ENCODE data around the gene JMJD1C. TPM values are rescaled to one million over a fixed set of nuclear protein-coding genes. Genes with fewer than 3 reads are reported as not detected.

Gene JMJD1C
- total and polyA plus RNA-seq, 2 donors (not counting 3 experiments of a cell fraction or from before 2014, with no cell fraction given), result 32.1 to 97.1 TPM

DNA sequence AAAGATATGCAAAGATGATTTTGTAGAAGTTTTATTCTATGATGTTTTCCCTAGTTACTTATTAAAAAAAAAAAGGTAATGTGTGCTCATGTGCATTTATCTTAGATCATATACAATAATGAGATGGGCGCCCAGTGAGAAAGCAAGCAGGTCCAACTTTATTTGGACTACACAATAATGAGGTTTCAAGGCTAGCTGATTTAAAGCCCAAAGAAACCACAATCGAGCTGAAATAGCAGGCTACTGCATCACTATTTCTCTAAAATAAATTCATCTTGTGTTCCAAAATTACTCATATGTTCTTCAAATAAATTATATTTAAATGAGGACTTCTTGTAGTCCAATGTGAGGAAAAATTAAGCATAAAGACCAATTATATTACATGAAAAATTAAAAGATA is 110.1 kb downstream of the JMJD1C start:
- FAIRE-seq (no peak), DNase-seq (ENCODE audit: low read depth, low spot score) (no peak)
- Histone ChIP-seq H2AFZ (ENCODE audit: low read depth, low read length) (no peak overlapping the region), H3K9me3 (replicated peaks; ENCODE audit: control insufficient read depth, insufficient read depth, low read length) (no peaks in the 10 kb centered on the region), H3K27me3 (ENCODE audit: control insufficient read depth in 2 of 2, insufficient read depth in 2 of 2, low read length in 2 of 2) (no peaks in the 10 kb centered on the region), H3K4me2 (ENCODE audit: insufficient read depth, low read length) (no peak overlapping the region), H3K4me1 (ENCODE audit: control insufficient read depth, extremely low read depth, insufficient read depth, low read length) (no peaks in the 10 kb centered on the region), H3K9ac (replicated peaks; ENCODE audit: extremely low read depth, insufficient read depth, low read length) (no peak overlapping the region), H4K20me1 (replicated peaks; ENCODE audit: control insufficient read depth, extremely low read depth, insufficient read depth, low read length) (no peaks in the 10 kb centered on the region), H3K36me3 (ENCODE audit: control insufficient read depth in 2 of 2, extremely low read depth in 1 of 2, insufficient read depth in 2 of 2, low read length in 2 of 2) (no peaks in the 10 kb centered on the region), H3K4me3 (replicated peaks in 1 of 3; ENCODE audit: insufficient read depth in 1 of 3, low read depth in 1 of 3, low read length in 3 of 3) (no peak overlapping the region), H3K79me2 (ENCODE audit: control insufficient read depth, insufficient read depth, low read length) (peaks cover 28% of the 10 kb centered on the region), H3K9me1 (replicated peaks; ENCODE audit: control insufficient read depth, extremely low read depth, insufficient read depth, low read length) (no peaks in the 10 kb centered on the region), H3K27ac (ENCODE audit: insufficient read depth, low read depth, low read length) (no peak overlapping the region)
- dilution Hi-C loops (cut with MboI; ENCODE audit: extremely low pct_ligation_motif_present, low sequenced_read_pairs), result no loop called here
- no TSS peak for BruUV-seq (replicated peaks)
- no peak for TF ChIP-seq POLR2AphosphoS5 (IDR thresholded peaks at IDR 0.05; ENCODE audit: insufficient read depth, low read depth, low read length)
- no peak for TF ChIP-seq POLR2A (IDR thresholded peaks at IDR 0.05; ENCODE audit: low read depth, low read length)
- no peak for TF ChIP-seq FOS (IDR thresholded peaks at IDR 0.05; ENCODE audit: borderline replicate concordance, insufficient read depth, low read length)
- no peak for TF ChIP-seq JUN (IDR thresholded peaks at IDR 0.05; ENCODE audit: borderline replicate concordance, insufficient read depth, insufficient read length, low read depth)
- TF ChIP-seq EZH2 (IDR thresholded peaks at IDR 0.05; ENCODE audit: borderline replicate concordance, low read depth, low read length, severe bottlenecking), result no peak
- CTCF ChIA-PET, result interaction anchor here (0.9 to 1.6 kb wide), 3 partner anchors 9 to 364 kb away, joined by 4 to 5 read pairs (median 4); no protein-coding TSS in a partner anchor
- POLR2A ChIA-PET, result no interaction called here
- intact Hi-C loops (cut with micrococcal nuclease), result no loop called here

DNA sequence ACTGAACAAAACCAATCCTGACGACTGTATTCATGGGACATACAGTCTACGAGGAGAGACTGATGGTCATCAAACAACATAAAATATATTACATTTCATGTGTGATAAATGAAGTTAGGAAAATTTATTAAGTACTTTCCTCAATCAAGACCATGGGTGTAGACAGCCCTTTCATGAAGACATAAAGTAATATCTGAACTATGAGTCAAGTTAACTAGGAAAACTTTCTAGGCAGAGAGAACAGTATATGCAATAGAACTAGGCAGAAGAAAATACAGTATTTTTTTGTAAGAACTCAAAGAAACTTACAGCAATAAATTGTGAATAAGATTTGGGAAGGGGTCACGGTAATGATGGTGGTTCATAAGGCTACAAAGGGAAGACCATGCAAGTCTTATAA is 112.8 kb downstream of the JMJD1C start:
- H3K36me3 ChIP-seq (ENCODE audit: control insufficient read depth in 2 of 2, extremely low read depth in 1 of 2, insufficient read depth in 2 of 2, low read length in 2 of 2), result no peaks in the 10 kb centered on the region
- H3K9me1 ChIP-seq (replicated peaks; ENCODE audit: control insufficient read depth, extremely low read depth, insufficient read depth, low read length), result no peaks in the 10 kb centered on the region
- H3K4me1 ChIP-seq (ENCODE audit: control insufficient read depth, extremely low read depth, insufficient read depth, low read length), result no peaks in the 10 kb centered on the region
- H3K79me2 ChIP-seq (ENCODE audit: control insufficient read depth, insufficient read depth, low read length), result peaks cover 29% of the 10 kb centered on the region
- POLR2A ChIA-PET, result no interaction called here
- FAIRE-seq, result no peak
- no peak for TF ChIP-seq EZH2 (IDR thresholded peaks at IDR 0.05; ENCODE audit: borderline replicate concordance, low read depth, low read length, severe bottlenecking)
- no peak for TF ChIP-seq POLR2A (IDR thresholded peaks at IDR 0.05; ENCODE audit: low read depth, low read length)
- TF ChIP-seq, protein P1, sequence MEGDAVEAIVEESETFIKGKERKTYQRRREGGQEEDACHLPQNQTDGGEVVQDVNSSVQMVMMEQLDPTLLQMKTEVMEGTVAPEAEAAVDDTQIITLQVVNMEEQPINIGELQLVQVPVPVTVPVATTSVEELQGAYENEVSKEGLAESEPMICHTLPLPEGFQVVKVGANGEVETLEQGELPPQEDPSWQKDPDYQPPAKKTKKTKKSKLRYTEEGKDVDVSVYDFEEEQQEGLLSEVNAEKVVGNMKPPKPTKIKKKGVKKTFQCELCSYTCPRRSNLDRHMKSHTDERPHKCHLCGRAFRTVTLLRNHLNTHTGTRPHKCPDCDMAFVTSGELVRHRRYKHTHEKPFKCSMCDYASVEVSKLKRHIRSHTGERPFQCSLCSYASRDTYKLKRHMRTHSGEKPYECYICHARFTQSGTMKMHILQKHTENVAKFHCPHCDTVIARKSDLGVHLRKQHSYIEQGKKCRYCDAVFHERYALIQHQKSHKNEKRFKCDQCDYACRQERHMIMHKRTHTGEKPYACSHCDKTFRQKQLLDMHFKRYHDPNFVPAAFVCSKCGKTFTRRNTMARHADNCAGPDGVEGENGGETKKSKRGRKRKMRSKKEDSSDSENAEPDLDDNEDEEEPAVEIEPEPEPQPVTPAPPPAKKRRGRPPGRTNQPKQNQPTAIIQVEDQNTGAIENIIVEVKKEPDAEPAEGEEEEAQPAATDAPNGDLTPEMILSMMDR (IDR thresholded peaks at IDR 0.05; ENCODE audit: extremely low read depth in 1 of 2, insufficient read depth in 1 of 2, low read depth in 1 of 2, low read length in 2 of 2), result no peak
- no peak for TF ChIP-seq POLR2AphosphoS5 (IDR thresholded peaks at IDR 0.05; ENCODE audit: insufficient read depth, low read depth, low read length)
- TF ChIP-seq, protein P2, sequence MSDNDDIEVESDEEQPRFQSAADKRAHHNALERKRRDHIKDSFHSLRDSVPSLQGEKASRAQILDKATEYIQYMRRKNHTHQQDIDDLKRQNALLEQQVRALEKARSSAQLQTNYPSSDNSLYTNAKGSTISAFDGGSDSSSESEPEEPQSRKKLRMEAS (IDR thresholded peaks at IDR 0.05; ENCODE audit: insufficient read depth, insufficient read length), result no peak
- TF ChIP-seq MYC (IDR thresholded peaks at IDR 0.05; ENCODE audit: low read depth, low read length), result no peak
- TF ChIP-seq GATA2 (IDR thresholded peaks at IDR 0.05; ENCODE audit: insufficient read depth, insufficient read length, low read depth, low read length), result no peak
- TF ChIP-seq JUN (IDR thresholded peaks at IDR 0.05; ENCODE audit: borderline replicate concordance, insufficient read depth, insufficient read length, low read depth), result no peak
- TF ChIP-seq FOS (IDR thresholded peaks at IDR 0.05; ENCODE audit: borderline replicate concordance, insufficient read depth, low read length), result no peak
- no peak overlapping the region for H3K4me3 ChIP-seq (replicated peaks in 1 of 3; ENCODE audit: insufficient read depth in 1 of 3, low read depth in 1 of 3, low read length in 3 of 3)
- dilution Hi-C loops (cut with MboI; ENCODE audit: extremely low pct_ligation_motif_present, low sequenced_read_pairs) (no loop called here), intact Hi-C loops (cut with micrococcal nuclease) (no loop called here)
- CTCF ChIA-PET, result no interaction called here
- H4K20me1 ChIP-seq (replicated peaks; ENCODE audit: control insufficient read depth, extremely low read depth, insufficient read depth, low read length), result no peaks in the 10 kb centered on the region
- no peak for DNase-seq (ENCODE audit: low read depth, low spot score)
- H3K27me3 ChIP-seq (ENCODE audit: control insufficient read depth in 2 of 2, insufficient read depth in 2 of 2, low read length in 2 of 2), result no peaks in the 10 kb centered on the region
- no peak overlapping the region for H3K4me2 ChIP-seq (ENCODE audit: insufficient read depth, low read length)
- BruUV-seq (replicated peaks), result no TSS peak
- H3K9me3 ChIP-seq (replicated peaks; ENCODE audit: control insufficient read depth, insufficient read depth, low read length), result no peaks in the 10 kb centered on the region
- no peak overlapping the region for H3K27ac ChIP-seq (ENCODE audit: insufficient read depth, low read depth, low read length)
- no peak overlapping the region for H2AFZ ChIP-seq (ENCODE audit: low read depth, low read length)
- H3K9ac ChIP-seq (replicated peaks; ENCODE audit: extremely low read depth, insufficient read depth, low read length), result no peak overlapping the region

Data from endothelial cell of umbilical vein (primary cell).